HG03439 (cell line): ENCODE measurements around the gene TMEM109.
A peak's percentile ranks its signal among the peaks of the same experiment; 100 is the strongest.

Experiments
- ATAC-seq: cut with Tn5 transposase; IDR thresholded peaks from one replicate; pipeline ENCODE4 v1.9.1; 2021; ENCODE audit warnings: mild to moderate bottlenecking, moderate library complexity; ENCODE audit not compliant: unreplicated experiment

Gene TMEM109

DNA sequence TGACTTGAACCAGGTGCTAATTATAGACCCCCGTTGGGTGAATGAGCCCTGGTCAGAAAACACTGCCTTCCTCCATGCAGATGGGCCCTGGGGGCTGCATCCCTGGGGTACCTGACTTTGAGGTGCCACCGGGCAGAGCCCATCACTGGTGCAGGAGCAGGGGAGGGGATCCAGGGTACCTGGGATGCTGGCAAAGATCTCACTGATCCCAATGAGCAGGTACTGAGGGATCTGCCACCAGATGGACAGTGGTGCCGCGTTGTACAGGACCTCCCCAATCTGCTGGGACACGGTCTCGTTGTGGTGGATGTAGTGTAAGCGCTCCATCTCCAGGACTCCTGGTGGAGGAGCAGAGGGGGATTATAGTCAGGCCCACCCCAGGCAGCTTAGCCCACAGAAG lies 25.3 kb downstream of the TMEM109 start:
- ATAC-seq, result no peak

GRCh38 chr11:60939855-60940254 lies 25.9 kb downstream of the TMEM109 start:
- ATAC-seq, result no peak

DNA sequence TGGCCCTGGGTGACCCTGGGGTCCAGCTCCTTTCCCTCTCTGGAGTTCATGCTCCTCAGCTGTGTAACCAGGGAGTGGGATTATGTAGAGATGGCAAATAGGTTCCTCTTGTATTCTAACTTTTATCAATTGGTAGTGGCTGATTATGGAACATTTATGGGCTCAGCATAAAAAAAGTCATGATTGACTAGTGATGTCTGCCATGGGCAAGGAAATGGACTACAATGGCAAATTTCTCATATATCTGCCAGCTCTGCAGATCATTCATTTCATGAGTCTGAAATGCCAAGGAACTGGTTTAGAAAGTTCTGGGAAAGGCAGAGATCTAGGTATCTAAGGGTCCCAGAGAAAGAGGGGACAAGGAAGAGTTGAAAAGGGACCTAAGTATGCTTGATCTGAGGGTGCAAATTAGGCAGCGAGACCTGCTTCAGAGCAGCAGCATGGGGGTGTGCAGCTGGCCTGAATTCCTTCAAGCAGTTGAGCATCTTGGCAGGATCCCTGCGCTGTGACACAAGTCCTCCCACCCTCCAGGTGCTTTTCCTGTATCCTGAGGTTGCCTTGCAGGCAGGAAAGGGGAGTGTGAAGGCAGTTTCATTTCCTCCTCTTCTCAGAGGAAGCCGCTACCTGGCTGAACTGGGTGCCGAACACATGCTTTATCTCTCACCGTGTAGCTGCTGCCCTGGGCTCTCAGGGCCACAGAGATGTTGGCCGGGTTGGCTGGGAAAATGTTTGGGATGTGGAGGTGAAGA lies 27.6 kb downstream of the TMEM109 start:
- ATAC-seq, result no peak

DNA sequence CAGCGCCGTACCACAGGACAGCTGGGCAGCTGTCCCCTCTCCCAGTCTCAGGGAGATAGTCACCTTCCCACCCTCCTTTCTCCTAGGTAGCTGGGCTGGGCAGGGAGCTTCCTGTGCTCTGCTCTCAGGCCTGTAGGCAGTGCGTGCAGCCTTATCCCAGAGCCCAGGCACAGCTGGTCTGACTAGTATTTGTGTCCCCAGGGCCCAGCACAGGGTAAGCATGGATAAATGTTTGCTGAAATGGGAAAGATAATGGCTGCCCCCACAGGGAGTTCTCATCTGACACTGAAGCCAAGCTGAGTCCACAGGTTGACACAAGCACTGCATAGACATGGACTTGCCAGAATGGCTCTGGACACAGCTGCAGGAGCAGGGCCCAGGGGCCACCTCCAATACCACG lies 28.3 kb downstream of the TMEM109 start:
- no peak for ATAC-seq

DNA sequence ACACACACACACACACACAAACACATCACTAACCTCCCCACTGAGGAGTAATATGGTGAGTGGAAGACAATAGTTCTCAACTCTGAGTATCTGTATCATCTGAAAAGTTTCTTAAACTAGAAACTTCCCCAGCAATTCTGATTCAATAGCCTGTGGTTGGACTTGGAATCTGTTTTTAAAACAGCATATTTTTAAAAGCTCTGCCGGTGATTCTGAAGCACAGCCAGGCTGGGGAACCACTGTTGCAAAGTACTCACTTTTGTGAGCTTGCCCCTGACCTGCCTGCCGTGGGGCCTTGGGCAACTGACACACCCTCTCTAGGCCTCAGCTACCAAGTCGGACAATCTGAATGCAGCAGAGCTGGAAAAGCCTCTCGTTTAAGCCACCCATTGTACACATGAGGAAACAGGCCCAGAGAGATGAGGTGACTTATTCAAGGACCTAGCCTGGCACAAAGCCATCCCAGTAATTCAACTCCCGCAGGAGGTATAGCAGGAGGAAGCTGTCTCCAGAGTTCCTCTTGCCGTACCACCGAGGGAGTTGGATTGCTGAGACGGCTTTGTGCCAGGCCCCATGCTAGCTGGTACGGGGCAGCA lies 29.1 kb downstream of the TMEM109 start:
- ATAC-seq, result no peak

DNA sequence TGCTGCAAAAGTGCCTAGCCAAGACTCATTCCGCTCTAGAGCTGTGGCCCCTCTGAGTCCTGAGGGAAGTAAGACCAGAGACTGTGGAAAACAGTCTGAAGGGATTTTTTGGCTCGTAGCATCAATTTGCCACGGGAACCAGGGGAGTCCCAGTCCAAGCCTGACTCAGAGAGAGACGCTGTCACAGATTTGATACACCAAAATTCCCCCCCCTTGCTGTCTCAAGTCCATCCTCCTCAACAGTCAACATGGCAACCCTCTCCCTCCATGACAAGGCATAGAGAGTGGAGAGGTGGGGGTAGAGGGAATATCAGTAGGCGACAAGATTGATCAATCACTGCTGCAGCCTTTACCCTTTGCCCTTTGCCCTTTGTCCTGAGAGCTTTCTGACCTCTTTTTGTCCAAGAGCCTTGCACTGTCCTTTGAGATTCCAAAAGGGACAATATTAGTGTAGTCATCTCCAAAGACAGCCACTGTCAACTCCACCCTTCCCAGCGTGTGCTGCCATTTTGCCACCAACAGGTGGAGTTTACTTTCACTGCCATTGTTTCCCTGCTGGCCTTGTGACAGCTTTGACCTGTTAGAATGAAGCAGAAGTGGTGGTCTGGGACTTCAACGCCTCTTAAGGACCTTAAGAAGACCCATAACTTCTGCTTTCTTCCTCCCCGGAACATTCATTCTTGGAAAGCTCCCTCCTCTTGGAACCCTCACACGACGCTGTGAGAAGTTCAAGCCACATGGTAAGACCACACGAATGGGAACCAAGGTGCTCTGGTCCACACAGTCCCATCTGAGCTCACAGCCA lies 30.7 kb downstream of the TMEM109 start:
- no peak for ATAC-seq

GRCh38 chr11:60945295-60945667 lies 31.3 kb downstream of the TMEM109 start:
- no peak for ATAC-seq

GRCh38 chr11:60946601-60947264 lies 32.8 kb downstream of the TMEM109 start:
- no peak for ATAC-seq

DNA sequence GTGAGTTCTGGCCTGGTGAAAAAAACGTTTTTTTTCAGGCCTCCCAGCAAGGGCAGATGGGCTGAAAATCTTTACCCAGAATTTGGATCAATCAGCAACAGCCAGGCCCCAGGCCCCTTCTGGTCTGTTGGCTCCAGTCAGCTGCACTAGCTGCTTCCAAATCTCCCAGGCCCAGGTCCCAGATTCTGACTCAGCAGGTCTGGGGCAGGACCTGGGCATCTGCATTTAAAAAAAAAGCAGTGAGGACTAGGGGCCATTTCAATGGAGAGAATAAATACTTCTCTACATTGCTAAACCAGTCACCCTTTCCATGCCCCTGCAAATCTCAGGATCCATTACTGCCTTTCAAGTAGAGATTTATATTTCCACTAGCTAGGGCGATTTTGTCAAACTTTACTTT lies 33.7 kb downstream of the TMEM109 start:
- no peak for ATAC-seq

GRCh38 chr11:60948250-60948649 lies 34.3 kb downstream of the TMEM109 start:
- ATAC-seq, result no peak

- no peak for ATAC-seq
Observed at GRCh38 chr11:60950024-60950423, 36.1 kb downstream of the TMEM109 start.

DNA sequence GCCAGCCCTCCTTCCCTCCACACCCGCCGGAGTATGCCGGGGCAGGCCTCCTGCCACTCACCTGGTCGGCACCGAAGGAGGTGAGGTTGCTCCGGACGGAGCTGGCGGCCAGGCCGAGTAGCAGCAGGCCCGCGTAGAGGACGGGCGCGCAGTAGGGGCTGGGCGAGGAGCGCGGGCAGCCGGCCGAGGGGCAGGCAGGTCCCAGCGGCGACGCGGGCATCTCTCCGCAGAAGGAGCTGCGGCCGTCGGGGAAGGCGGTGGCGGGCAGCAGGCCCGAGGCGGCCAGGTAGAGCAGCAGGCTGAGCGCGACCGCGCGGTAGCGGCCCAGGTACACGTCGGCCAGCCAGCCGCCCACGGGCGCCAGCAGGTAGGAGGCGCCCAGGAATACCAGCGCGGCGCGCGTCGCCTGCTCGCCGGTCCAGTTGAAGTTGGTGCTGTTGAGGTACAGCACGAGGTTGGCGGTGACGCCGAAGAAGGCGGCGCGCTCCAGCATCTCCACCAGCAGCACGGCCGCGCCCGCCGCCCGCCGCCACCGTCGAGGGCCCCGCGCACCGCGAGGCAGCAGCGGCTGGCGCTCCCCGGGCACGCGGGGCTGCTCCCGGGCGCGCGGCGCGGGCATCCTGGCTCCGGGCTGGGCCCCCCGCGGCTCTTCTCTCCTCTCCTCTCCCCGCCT lies 37.1 kb downstream of the TMEM109 start:
- ATAC-seq, result no peak

- ATAC-seq, result no peak
Observed at GRCh38 chr11:60951606-60951903, 37.6 kb downstream of the TMEM109 start.

GRCh38 chr11:60951904-60952741 lies 38.2 kb downstream of the TMEM109 start, which contains the start of gene SLC15A3:
TSS of gene SLC15A3 (minus strand) at chr11:60952176. CDS start at chr11:60951551, 625 bp downstream.
- ATAC-seq, result peak; percentile 54

DNA sequence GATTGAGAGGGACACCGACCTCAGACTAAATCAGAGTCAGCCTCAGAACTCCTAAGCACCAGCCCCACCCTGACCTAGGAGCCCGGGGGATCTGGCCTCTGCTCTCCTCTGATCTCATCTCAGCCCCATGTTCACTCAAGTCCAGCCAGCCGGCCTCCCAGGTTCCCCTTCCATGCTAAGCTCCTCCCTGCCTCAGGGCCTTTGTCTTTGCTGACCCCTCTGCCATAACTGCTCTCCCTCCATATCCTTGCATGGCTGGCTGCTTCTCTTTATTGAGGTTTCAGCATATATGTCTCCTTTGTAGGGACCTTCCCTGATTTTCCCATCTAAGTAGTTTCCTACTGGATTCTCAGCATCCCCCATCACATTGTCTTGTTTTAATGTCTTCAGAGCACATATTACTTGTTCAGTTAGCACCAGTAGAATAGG lies 38.8 kb downstream of the TMEM109 start:
- ATAC-seq, result no peak

DNA sequence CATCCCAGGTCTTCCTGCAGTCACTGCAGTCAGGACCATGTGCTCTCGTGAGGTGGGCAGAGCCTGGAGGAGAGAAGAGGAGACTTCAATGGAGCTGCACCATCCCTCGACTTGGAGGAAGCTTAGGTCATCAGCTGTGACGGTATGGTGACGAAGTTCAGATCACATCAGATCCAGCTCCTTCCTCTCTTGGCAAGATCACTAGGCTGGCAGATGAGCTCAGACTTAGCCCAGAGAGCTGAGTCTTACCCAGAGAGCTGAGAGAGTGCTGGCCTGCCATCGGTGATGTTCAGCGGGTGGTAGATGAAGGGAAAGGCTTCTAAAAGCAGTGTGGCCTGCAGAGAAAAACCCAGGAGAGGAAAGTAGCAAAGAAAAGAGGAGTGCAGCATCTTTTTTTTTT lies 39.8 kb downstream of the TMEM109 start:
- no peak for ATAC-seq

DNA sequence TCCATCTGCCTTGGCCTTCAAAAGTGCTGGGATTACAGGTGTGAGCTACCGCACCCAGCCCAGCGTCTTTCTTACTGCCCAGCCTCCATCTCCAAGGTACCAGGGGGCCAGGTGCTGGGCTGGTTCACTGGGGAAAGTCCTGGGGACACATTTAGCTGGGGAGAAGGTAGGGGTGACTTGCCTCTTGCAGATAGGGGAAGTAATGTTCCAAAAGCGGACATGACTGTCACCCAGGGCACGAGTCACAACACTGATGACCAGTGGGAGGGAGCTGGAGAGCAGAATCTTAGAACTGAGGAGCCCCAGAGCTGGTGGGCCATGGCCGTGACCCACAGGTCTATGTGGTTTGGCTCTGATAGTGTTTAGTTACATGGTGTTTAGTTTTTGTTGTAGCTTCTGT lies 40.5 kb downstream of the TMEM109 start:
- ATAC-seq, result no peak

GRCh38 chr11:60955571-60955970 lies 41.6 kb downstream of the TMEM109 start:
- ATAC-seq, result no peak

DNA sequence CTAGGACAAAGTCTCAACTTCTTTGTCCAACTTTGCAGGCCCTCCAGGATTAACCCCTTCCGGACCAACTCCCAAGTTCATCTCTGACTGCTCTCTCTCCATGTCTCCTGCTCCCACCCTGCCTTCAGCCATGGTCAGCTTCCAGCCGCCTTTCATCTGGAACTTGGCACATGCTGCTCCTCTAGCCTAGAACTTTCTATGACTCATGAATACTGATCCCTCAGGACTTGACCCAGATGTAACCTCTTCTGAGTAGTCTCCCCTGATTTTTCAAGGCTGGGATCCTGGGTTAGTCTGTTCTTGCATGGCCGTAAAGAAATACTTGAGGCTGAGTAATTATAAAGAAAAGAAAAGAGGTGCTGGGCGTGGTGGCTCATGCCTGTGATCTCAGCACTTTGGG lies 43.2 kb downstream of the TMEM109 start:
- no peak for ATAC-seq

GRCh38 chr11:60959431-60959830 lies 45.5 kb downstream of the TMEM109 start:
- ATAC-seq, result no peak
